ENCODE results near the gene MLH3. TPM values are rescaled to one million over a fixed set of nuclear protein-coding genes. Genes with fewer than 3 reads are reported as not detected.
A peak's percentile ranks its signal among the peaks of the same experiment; 100 is the strongest.

The MLH3 gene
- total and polyA plus RNA-seq, 2 of the 13 experiments (the other 11 are each of a cell fraction or from before 2014, with no cell fraction given) = 14.4 to 24.8 TPM

- TF ChIP-seq CERS6 (CRISPR knock-in tag; IDR thresholded peaks at IDR 0.05) (peak; percentile 76; the same call in 1 of the 2 replicates), MED8 (CRISPR knock-in tag; IDR thresholded peaks at IDR 0.05; ENCODE audit: insufficient replicate concordance) (no peak), ZNF282 (IDR thresholded peaks at IDR 0.05; ENCODE audit: partially characterized antibody) (no peak), KDM6A (CRISPR knock-in tag; IDR thresholded peaks at IDR 0.05; ENCODE audit: low read depth) (no peak), IKZF5 (CRISPR knock-in tag; IDR thresholded peaks at IDR 0.05) (peak; percentile 65), ZNF230 (CRISPR knock-in tag; IDR thresholded peaks at IDR 0.05) (peak; percentile 18; the same call in 1 of the 2 replicates), ELK4 (CRISPR knock-in tag; IDR thresholded peaks at IDR 0.05; ENCODE audit: borderline replicate concordance) (peak; percentile 70; the same call in 1 of the 2 replicates), IRF9 (CRISPR knock-in tag; IDR thresholded peaks at IDR 0.05; ENCODE audit: borderline replicate concordance) (0 out of 2 replicates have a peak, but pooled peaks have one; percentile 57), ZBED4 (CRISPR knock-in tag; IDR thresholded peaks at IDR 0.05; ENCODE audit: borderline replicate concordance) (no peak), SAP130 (CRISPR knock-in tag; IDR thresholded peaks at IDR 0.05; ENCODE audit: low read depth) (peak; percentile 63), DRAP1 (CRISPR knock-in tag; IDR thresholded peaks at IDR 0.05) (peak; percentile 72), POLR2G (IDR thresholded peaks at IDR 0.05; ENCODE audit: low read depth, low read length) (peak; percentile 87), RORA (CRISPR knock-in tag; IDR thresholded peaks at IDR 0.05) (no peak), FOXO4 (CRISPR knock-in tag; conservative IDR thresholded peaks at IDR 0.05) (no peak), BRF2 (CRISPR knock-in tag; IDR thresholded peaks at IDR 0.05) (no peak), ATF7 (IDR thresholded peaks at IDR 0.05) (no peak), ATF7 (CRISPR knock-in tag; IDR thresholded peaks at IDR 0.05) (no peak), ZNF792 (CRISPR knock-in tag; IDR thresholded peaks at IDR 0.05) (peak; percentile 75; the same call in 1 of the 2 replicates)
Measured at GRCh38 chr14:75050852-75051555, at the start of gene MLH3 (continued).

All from HepG2 (cell line).